ENCODE results near the gene MEIS2. TPM values are rescaled to one million over a fixed set of nuclear protein-coding genes. Genes with fewer than 3 reads are reported as not detected.
A peak's percentile ranks its signal among the peaks of the same experiment; 100 is the strongest.

MEIS2 gene
- total RNA-seq, 8 experiments from 2014 or later, result 21.5 to 747 (median 133) TPM

DNA sequence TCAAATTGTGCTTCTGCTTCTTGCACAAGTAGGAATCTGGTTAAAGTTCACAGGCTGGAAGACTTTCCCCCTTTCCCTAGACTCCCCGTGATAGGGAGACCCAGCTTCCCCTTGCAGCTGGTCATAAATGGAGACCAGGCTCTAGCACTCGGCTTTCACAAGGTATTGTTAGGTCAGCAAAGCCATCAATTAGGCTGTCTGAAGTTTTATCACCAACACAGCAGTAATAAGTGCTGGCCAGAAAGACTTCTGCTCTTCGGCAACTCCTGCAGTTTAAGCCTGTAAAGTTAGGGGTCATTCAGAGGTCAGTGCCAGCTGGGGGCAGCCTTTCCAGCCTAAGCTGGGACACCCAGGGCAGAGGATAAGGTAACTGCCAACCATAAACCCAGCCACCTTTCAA, 203.4 kb downstream of the MEIS2 start:
- whole genome bisulfite sequencing, 10 experiments, result 0 to 100% (median 5%) methylated on average over 1 to 3 of the region's 3 CpGs; no CpG with 5 or more reads in 2 of the 10 experiments
- ATAC-seq (replicated peaks in 6 of 8), result peak in 5 of 8 experiments; percentile 19 to 70 (median 63)
- in situ Hi-C loops (cut with MboI; ENCODE audit: low pct_unique_long_range_greater_than_20kb in 2 of 9, low sequenced_read_pairs in 9 of 9, unreplicated experiment in 9 of 9), result loop anchor here in 7 of 9 experiments (25.0 kb wide), 4 partner anchors 190 to 990 kb away; partner anchors contain the start of gene MEIS2 (in 4 of the 7)
- Histone ChIP-seq H3K27ac (peak overlapping the region in 1 of 2 donors; percentile 53), H3K4me1 (replicated peaks in 1 of 2) (peaks cover 53 to 83% of the 10 kb centered on the region in 2 donors), H3K4me3 (no peak overlapping the region)

DNA sequence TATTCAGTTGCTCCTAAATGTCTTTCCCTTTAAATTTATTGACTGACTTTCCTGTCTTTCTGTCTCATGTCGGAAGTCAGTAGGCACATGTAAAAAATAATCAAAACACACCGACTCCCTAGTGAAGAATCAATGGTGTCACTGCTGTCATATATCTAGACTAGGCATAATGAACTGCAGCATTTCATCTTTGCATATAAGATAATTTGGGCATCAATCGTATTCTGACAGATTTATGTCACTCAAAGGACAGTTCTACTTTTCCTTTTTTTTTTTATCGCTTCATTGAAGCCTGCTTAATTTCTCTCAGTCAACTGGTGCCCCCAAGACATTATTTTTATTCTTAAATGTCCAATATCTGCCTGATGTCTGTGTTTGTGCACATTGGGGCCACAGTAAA, 206.3 kb downstream of the MEIS2 start:
- WGBS, 10 experiments, result 54 to 100% (median 75%) methylated on average over 1 to 4 of the region's 4 CpGs
- Histone ChIP-seq H3K4me1 (replicated peaks in 1 of 2) (peaks cover 41 to 70% of the 10 kb centered on the region in 2 donors), H3K4me3 (no peak overlapping the region), H3K27ac (no peak overlapping the region)
- in situ Hi-C loops (cut with MboI; ENCODE audit: low pct_unique_long_range_greater_than_20kb in 2 of 9, low sequenced_read_pairs in 9 of 9, unreplicated experiment in 9 of 9), result loop anchor here in 7 of 9 experiments (25.0 kb wide), 4 partner anchors 193 to 993 kb away; partner anchors contain the start of gene MEIS2 (in 4 of the 7)
- peak in 3 of 8 experiments; percentile 23 to 49 (median 31) for ATAC-seq (replicated peaks in 6 of 8)

DNA sequence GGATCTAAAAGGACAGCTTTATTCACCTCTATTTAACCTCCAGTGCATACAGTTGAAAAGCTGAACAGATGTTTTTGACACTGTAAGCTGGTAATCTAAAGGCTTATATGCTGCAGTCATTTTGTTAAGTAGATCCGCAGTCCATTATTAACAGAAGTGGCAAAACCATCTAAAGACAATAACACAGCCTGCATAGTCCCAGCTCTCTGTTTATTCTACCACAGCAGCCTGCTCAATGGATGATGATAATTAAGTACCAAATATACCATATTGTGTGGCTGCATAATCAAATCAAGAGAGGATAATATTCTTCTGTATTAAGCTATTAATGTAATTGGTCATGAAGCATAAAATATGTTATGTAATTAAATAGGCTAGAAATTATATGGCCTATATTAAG, 207.1 kb downstream of the MEIS2 start:
- H3K4me1 ChIP-seq (replicated peaks in 1 of 2), result peaks cover 41 to 70% of the 10 kb centered on the region in 2 donors
- H3K4me3 ChIP-seq, result no peak overlapping the region
- H3K27ac ChIP-seq, result no peak overlapping the region
- WGBS, 10 experiments, result 80 to 100% (median 82%) methylated on average over 1 of the region's 1 CpG; no CpG with 5 or more reads in 2 of the 10 experiments
- in situ Hi-C loops (cut with MboI; ENCODE audit: low pct_unique_long_range_greater_than_20kb in 2 of 9, low sequenced_read_pairs in 9 of 9, unreplicated experiment in 9 of 9), result loop anchor here in 7 of 9 experiments (25.0 kb wide), 4 partner anchors 194 to 994 kb away; partner anchors contain the start of gene MEIS2 (in 4 of the 7)
- no peak for ATAC-seq (replicated peaks in 6 of 8)

DNA sequence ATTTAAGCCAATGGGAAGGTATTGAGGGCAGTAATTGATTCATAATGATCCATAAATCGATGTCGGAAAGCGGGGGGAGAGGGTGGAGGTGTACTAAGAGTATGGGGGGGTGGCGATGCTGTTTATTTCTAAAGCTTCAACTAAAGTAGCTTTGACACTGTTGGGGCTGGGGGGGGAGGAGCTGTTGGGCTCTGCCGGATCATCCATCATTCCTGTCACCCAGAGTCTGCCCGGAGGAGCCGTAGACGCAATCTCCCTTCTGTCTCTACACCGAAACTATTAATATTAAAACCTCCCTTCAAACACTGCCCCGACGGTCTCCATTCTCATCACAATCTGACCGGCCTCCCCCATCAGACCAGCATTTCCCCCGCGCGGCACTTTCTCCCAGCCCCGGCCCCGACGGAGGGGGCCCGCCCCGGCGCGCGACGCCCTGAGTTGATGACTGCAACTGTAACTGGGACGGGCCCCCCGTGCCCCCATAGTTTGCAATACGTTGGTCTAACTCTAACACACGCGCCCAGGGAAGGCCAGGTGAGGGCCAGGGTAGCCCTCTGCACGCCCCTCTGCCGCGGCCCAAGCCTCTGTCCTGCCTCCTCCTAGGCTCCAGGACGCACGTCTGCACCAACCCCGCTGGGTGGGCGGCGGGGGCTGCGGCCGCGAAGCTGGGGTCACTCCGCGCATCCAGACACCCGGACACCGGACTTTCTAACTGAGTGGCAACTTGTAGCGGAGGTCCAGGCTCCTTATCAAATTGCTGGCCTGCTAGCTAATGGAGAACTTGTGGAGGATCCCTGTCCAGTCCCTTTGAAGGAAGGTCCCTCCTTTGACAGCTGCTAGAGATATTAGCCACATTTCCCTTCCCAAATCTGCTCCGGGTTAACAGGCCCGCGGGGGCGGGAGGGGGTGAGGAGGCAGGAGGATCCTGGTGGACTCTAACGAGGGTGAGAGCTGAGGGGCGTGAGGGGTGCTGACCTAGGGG, 212.0 kb downstream of the MEIS2 start:
- H3K4me1 ChIP-seq (replicated peaks in 1 of 2), result peaks cover 10 to 50% of the 10 kb centered on the region in 2 donors
- in situ Hi-C loops (cut with MboI; ENCODE audit: low pct_unique_long_range_greater_than_20kb in 2 of 9, low sequenced_read_pairs in 9 of 9, unreplicated experiment in 9 of 9), result loop anchor here (10.0 to 25.0 kb wide), 5 partner anchors 199 to 999 kb away; partner anchors contain the start of gene MEIS2 (in 8 of the 9)
- 0 to 9% (median 0%) methylated on average over 1 to 4 of the region's 51 CpGs; no CpG with 5 or more reads in 5 of the 10 experiments for WGBS, 10 experiments
- ATAC-seq (replicated peaks in 6 of 8), result peak in 6 of 8 experiments; percentile 53 to 70 (median 62)
- peak overlapping the region; percentile 29 to 41 (median 37) for H3K4me3 ChIP-seq
- H3K27ac ChIP-seq, result peak overlapping the region; percentile 81 to 88

DNA sequence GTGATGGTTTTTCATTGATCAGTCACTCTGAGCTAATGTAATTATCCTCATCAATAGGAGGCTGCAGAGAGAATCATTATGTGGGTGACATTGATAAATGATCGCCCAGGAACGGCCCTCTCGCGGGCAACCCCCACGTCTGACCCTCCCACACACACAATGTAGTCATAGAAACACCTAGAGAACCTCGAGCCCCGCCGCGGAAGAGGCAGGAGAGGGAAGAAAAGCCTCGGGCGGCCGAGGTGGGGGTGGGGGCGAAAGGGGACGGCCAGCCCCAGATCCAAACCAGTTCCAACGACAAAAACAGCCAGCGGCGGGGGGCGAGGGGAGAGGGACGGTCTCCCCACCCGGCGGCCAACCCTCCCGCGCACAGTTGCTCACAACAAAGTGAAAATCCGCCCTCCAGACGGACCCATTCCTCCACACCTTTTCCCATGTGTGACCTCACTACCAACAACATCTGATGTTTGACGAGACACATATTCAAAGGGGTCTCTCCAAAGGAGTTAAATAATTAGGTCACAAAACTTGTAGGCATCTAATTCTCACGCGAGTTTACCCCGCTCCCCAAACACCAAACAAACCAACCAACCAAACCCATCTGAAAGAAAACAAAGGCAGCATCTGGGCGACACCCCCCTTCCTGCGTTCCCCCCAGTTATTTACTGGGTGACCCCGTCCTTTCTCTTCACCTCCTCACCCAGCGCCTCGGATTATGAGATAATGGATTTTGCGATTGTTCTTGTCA, 213.0 kb downstream of the MEIS2 start:
- H3K4me3 ChIP-seq, result peak overlapping the region; percentile 29 to 41 (median 37)
- H3K27ac ChIP-seq, result peak overlapping the region; percentile 88 to 90
- peaks cover 12 to 50% of the 10 kb centered on the region in 2 donors for H3K4me1 ChIP-seq (replicated peaks in 1 of 2)
- peak in 6 of 8 experiments; percentile 22 to 77 (median 74) for ATAC-seq (replicated peaks in 6 of 8)
- 0 to 80% (median 8%) methylated on average over 1 to 11 of the region's 35 CpGs; no CpG with 5 or more reads in 2 of the 10 experiments for WGBS, 10 experiments
- in situ Hi-C loops (cut with MboI; ENCODE audit: low pct_unique_long_range_greater_than_20kb in 2 of 9, low sequenced_read_pairs in 9 of 9, unreplicated experiment in 9 of 9), result loop anchor here (10.0 to 25.0 kb wide), 5 partner anchors 200 to 1000 kb away; partner anchors contain the start of gene MEIS2 (in 8 of the 9)

DNA sequence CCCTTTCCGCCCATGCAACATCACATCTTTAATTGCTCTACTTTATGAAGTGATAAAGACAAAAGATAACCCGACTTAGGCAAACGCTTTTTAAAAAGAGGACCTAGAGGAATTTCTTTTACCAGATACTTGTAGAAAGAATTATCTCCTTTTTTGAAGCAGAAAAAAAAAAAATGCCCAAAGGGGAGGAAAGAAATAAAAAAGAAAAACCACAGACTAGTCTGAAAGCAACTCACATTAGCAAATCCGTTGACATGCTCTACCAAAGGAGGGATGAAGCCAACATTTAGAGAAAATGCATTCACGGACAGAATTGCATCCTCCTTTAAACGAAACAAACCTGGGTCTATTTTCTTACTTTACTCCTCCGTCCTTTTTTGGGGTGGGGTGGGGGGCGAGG, 213.6 kb downstream of the MEIS2 start:
- 0 to 95% (median 11%) methylated on average over 1 to 7 of the region's 8 CpGs for WGBS, 10 experiments
- peak overlapping the region; percentile 29 to 41 (median 37) for H3K4me3 ChIP-seq
- in situ Hi-C loops (cut with MboI; ENCODE audit: low pct_unique_long_range_greater_than_20kb in 2 of 9, low sequenced_read_pairs in 9 of 9, unreplicated experiment in 9 of 9), result loop anchor here (10.0 to 25.0 kb wide), 5 partner anchors 201 to 1001 kb away; partner anchors contain the start of gene MEIS2 (in 8 of the 9)
- ATAC-seq (replicated peaks in 6 of 8), result no peak
- peak overlapping the region; percentile 88 to 90 for H3K27ac ChIP-seq
- H3K4me1 ChIP-seq (replicated peaks in 1 of 2), result peaks cover 17 to 49% of the 10 kb centered on the region in 2 donors

DNA sequence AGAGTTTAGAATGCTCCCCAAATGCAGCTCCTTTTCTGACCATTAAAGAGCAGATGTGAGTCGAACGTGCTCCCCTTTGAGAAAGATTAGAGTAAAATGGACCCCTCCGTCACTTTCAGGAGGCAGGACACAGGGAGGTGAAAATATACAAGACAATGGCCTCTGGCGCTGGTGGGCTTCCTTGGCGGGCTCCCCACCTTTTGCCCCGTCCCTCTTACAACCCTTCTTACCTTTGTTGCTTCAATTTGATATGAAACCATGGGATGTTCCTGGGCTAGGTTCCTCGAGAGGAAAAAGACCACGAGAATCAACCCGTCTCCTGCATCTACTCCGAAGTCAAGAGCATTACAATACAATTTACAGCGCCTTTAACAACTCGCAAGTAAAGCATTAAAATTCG, 214.2 kb downstream of the MEIS2 start:
- Histone ChIP-seq H3K4me1 (replicated peaks in 1 of 2) (peaks cover 17 to 49% of the 10 kb centered on the region in 2 donors), H3K27ac (peak overlapping the region; percentile 88 to 90), H3K4me3 (peak overlapping the region; percentile 29 to 41 (median 37))
- in situ Hi-C loops (cut with MboI; ENCODE audit: low pct_unique_long_range_greater_than_20kb in 2 of 9, low sequenced_read_pairs in 9 of 9, unreplicated experiment in 9 of 9), result loop anchor here (10.0 to 25.0 kb wide), 5 partner anchors 201 to 1001 kb away; partner anchors contain the start of gene MEIS2 (in 8 of the 9)
- 0 to 100% (median 4%) methylated on average over 1 to 13 of the region's 13 CpGs for WGBS, 10 experiments
- ATAC-seq (replicated peaks in 6 of 8), result no peak

DNA sequence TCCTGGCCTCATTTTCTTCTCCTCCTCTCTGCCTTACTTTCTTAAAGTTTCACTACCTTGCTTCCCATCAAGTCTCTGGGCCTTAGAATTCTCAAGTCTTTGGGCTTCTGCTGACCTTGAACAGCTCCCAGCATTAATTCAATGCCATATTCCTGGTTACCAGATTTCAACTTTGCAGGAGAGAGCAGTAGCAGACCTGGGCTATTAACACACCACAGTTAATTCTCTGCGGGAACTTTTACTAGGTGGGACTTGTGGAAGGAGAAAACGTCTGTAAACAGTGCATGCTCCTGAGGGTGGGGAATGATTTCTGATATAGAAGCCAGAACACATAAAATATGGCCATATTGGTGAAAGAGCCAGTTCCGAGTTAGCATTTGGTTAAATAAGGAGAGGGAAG, 214.6 kb downstream of the MEIS2 start:
- ATAC-seq (replicated peaks in 6 of 8), result no peak

DNA sequence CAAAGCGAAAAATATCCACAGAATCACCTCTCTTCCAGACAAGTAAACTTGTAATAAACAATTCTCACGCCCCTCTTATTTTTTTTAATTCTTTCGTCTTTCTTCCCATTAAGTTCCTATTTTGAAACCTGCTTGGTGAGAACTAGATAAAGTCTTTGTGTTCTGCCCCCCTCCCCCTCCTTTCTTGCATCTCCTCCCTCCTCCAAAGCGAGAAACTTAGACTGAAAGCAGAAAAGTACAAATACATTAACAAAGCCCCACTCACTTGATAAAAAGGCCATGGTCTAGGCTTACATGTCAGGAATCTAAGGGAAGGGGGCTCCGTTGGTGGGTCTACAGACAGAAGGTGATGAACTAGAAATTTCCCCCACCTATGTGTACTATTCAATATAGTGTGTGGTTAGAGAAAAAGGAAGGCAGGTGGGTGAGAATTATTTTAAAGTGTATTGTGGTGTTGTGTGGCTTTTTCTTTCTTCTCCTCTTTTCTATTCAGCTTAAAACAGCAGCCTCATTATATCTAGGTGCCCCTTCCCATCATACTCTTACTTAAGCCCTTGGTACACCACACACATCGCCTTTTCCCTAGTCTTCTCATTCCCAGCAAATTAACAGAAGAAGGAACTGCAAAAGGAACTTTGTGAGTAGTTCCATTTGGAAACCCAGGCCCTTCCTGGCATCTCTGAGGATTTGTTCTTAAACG, 215.3 kb downstream of the MEIS2 start:
- ATAC-seq (replicated peaks in 6 of 8), result no peak
- WGBS, 10 experiments, result 0 to 96% (median 16%) methylated on average over 1 to 7 of the region's 7 CpGs
- H3K27ac ChIP-seq, result peak overlapping the region; percentile 28 to 90
- in situ Hi-C loops (cut with MboI; ENCODE audit: low pct_unique_long_range_greater_than_20kb in 2 of 9, low sequenced_read_pairs in 9 of 9, unreplicated experiment in 9 of 9), result loop anchor here (10.0 to 25.0 kb wide), 5 partner anchors 202 to 1002 kb away; partner anchors contain the start of gene MEIS2 (in 8 of the 9)
- H3K4me3 ChIP-seq, result peak overlapping the region; percentile 29 to 41 (median 37)
- peaks cover 26 to 49% of the 10 kb centered on the region in 2 donors for H3K4me1 ChIP-seq (replicated peaks in 1 of 2)

More for the DNA sequence above, 214.6 kb downstream of the MEIS2 start:
- H3K4me1 ChIP-seq (replicated peaks in 1 of 2), result peaks cover 20 to 49% of the 10 kb centered on the region in 2 donors
- peak overlapping the region; percentile 29 to 41 (median 37) for H3K4me3 ChIP-seq
- in situ Hi-C loops (cut with MboI; ENCODE audit: low pct_unique_long_range_greater_than_20kb in 2 of 9, low sequenced_read_pairs in 9 of 9, unreplicated experiment in 9 of 9), result loop anchor here (10.0 to 25.0 kb wide), 5 partner anchors 202 to 1002 kb away; partner anchors contain the start of gene MEIS2 (in 8 of the 9)
- peak overlapping the region; percentile 88 to 90 for H3K27ac ChIP-seq
- 0 to 100% (median 27%) methylated on average over 1 to 3 of the region's 3 CpGs; no CpG with 5 or more reads in 2 of the 10 experiments for WGBS, 10 experiments

DNA sequence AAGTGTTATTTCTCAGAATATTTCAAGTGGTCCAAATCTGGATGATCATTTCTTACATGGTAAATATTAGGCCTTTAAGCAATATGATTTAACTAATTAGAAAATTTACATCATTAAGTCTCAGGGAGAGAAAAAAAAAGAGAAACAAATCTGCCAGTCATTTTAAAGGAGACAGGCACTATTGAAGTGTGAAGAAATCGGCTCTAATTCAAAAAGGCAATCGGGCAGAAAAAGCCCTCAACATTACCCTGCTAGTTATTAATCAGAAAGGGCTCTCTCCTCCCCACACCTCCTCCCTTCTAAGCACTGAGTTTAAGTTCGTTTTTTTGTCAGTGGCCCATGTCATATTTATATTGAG, 215.9 kb downstream of the MEIS2 start:
- peak overlapping the region; percentile 29 to 41 (median 37) for H3K4me3 ChIP-seq
- in situ Hi-C loops (cut with MboI; ENCODE audit: low pct_unique_long_range_greater_than_20kb in 2 of 9, low sequenced_read_pairs in 9 of 9, unreplicated experiment in 9 of 9), result loop anchor here (10.0 to 25.0 kb wide), 5 partner anchors 203 to 1003 kb away; partner anchors contain the start of gene MEIS2 (in 8 of the 9)
- peaks cover 31 to 53% of the 10 kb centered on the region in 2 donors for H3K4me1 ChIP-seq (replicated peaks in 1 of 2)
- 0 to 92% (median 5%) methylated on average over 2 to 3 of the region's 3 CpGs for WGBS, 10 experiments
- no peak for ATAC-seq (replicated peaks in 6 of 8)
- H3K27ac ChIP-seq, result peak overlapping the region; percentile 34 to 90

DNA sequence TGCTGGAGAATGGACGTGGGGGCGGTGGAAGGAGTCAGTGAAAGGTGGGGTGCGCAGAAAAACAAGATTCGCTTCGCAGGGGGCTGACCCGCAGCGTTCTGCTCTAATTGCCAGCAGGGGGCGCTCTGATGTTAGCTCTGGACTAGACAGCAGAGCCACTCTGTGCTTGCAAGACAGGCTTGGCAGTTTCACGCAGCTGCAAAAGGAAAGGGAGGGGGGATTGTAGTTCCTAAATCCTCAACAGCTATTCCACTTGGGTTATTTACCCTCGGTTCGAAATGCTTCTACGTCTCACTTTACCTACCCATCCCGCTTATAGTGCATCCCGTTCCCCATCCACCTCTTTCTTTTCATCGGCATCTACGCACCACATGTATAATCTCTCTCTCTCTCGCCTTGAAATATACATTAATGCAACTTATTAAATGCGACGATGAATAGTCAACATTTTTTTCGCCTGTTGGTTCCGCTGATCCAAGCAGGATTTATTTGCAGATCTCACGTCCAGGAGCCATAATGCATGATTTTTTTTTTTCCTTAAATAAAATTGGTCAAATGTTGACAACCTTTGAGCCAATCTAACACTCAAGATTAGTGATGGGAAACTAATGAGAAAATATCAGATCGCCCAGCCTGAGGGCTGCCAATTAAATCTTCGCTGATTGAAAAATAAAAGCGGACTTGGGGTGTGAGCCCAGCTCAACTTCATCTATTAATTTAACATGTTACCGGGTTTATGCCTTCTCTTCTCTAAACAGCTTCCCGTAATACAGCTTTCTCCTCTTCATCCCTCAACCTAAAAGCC, 216.4 kb downstream of the MEIS2 start:
- 0 to 56% (median 5%) methylated on average over 9 to 22 of the region's 27 CpGs for WGBS, 10 experiments
- in situ Hi-C loops (cut with MboI; ENCODE audit: low pct_unique_long_range_greater_than_20kb in 2 of 9, low sequenced_read_pairs in 9 of 9, unreplicated experiment in 9 of 9), result loop anchor here (10.0 to 25.0 kb wide), 5 partner anchors 203 to 1003 kb away; partner anchors contain the start of gene MEIS2 (in 8 of the 9)
- Histone ChIP-seq H3K27ac (peak overlapping the region; percentile 34 to 90), H3K4me3 (peak overlapping the region; percentile 29 to 41 (median 37)), H3K4me1 (replicated peaks in 1 of 2) (peaks cover 32 to 52% of the 10 kb centered on the region in 2 donors)
- ATAC-seq (replicated peaks in 6 of 8), result peak; percentile 57 to 99 (median 67)
